Raji (cell line): ENCODE measurements around the gene SPOPL.

Source experiments
- POLR2A ChIP-seq: IDR thresholded peaks from 2 replicates; pipeline ENCODE4 v1.6.1; 2011; ENCODE audit warnings: low read depth, low read length, control low read depth; ENCODE audit not compliant: insufficient read depth

The SPOPL gene

DNA sequence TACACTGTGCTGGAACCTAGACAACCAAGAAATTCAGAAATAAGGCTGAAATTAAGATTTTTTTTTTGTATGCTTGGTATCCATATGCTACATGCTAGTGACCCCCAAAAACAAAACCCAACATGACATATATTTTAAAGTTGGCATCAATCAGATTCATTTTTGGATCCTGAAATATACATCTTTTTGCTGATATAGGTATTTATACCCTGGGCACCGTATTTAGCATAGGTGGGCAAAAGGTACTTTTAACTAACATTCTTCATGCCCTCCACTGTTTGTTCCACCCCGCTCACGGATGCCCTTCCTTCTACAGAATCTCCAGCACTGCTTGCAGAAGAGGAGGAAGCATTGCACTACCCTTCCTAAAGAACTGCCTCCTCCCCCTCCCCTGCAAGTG, 52.6 kb downstream of the SPOPL start:
- TF ChIP-seq POLR2A: no peak

DNA sequence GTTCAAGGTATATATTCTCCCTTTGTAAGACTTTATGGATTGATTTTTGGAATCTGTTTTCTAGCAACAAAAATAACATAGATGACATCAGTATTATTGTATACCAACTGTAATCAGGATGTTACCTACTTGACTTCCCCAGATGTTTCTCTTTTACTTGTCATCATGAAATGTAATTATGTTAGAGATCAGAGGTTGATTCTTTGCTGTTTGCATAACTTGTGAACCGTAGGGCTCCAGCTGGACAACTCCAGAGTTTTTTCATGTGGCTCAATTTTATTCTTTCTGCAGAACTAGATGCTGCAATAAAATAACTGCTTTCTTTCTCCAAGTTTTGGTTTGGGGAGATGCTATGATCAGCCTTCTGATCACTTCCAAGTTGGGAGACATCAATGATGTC, 58.1 kb downstream of the SPOPL start:
- TF ChIP-seq POLR2A: no peak

DNA sequence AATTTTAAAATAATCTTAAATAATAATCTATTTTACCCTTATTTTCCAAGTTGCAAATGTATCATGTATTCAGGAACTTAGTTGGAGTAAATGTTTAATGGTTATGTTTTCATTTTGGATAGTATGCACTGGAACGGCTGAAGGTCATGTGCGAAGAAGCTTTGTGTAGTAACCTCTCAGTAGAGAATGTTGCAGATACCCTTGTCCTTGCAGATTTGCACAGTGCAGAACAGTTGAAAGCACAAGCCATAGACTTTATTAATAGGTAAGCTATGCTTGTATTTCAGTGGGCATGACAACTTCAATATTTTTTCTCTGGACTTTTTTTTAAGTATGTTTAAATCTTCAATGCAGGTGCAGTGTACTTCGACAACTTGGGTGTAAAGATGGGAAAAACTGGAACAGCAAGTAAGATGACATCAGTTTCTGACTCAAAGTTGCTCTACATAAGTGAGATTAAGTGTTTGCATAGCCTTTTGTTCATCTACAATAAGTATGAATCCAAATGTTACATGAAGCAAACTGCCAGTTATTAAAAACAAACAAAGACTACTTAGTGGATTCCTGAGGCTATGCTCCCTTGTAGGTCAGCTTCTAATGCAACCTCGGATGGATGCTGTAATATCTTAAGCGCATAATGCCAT, 63.1 kb downstream of the SPOPL start:
- no peak for TF ChIP-seq POLR2A

DNA sequence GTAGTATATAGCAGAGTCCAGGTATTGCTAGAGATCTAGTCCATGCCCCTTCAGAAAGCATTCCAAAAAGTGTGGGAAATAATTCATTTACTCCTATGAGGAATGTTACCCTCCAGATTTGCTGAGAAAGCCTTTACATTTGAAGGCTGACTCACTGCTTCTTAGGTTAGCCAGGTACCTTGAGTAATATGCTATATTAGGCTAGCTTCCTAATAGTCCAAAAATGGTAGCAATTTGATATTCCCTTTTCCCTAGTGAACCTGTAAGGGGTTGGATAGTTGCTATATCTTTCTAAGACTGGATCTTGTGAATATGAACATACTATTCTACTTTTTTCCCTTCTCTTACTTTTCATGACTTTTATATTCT, 63.6 kb downstream of the SPOPL start:
- no peak for TF ChIP-seq POLR2A

DNA sequence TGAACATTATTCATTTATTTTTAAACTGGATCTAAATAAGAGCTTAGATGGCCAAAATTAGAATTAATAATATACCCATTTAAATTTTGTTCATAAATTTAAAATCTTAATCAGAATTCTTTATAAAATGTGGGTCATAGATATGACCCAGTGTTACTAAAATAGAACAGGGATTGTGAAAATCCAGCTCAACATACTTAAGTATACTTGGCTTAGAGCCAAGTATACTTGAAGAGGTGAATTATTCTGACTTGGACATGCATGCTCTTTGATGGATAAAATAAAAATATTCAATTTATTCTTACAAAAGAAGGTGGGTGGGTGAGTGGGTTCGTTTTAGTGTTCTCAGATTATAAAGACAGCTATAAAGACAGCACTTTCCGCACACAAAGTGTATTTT, 70.7 kb downstream of the SPOPL start:
- no peak for TF ChIP-seq POLR2A

DNA sequence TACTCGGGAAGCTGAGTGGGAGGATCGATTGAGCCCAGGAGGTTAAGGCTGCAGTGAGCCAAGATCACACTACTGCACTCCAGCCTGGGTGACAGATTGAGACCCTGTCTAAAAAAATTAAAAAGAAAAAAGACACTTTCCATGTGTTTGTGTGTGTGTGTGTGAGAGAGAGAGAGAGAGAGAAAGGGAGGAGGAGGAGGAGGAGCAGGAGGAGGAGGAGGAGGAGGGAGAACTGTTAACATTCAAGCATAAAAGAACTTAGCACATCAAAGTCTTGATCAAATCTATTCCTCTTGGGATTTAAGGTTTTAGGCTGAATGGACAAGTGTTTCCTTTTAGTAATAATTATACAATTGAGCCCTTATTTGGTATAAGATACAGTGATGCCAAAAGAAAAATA, 75.5 kb downstream of the SPOPL start:
- no peak for TF ChIP-seq POLR2A

DNA sequence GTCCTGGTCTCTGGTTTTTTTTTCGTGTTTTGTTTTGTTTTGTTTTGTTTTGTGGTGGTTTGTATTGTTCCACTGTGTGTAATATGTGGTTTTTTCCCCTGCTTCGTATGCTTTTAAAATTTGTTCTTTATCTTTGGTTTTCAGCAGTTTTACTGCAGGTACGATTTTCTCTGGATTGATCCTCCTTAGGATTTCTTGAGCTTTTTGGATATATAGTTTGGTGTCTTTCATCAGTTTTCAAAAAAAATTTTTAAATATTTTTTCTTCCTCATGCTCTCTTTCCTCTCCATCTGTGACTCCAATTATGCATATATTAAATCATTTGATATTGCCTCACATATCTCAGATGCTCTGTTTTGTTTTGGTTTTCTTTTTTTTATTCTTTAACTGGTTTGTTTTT, 78.0 kb downstream of the SPOPL start:
- TF ChIP-seq POLR2A: no peak

DNA sequence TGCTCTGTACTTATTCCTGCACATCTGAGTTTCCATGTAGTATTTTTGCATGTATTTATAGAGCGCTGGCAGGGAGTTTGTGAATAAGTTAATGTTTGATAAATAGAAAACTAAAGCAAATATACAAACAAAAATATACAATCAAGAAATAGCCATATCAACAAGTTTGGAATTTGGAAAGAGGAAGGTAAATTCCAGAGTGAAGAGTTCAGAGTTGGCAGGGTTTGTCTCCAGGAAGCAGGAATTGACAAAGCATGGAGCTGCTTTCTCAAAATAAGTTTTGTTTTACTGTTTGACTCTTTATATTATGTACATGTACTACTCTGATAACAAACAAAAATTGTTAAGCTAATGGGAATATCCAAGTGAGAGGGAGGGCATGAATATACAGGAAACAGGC, 80.3 kb downstream of the SPOPL start:
- no peak for TF ChIP-seq POLR2A

DNA sequence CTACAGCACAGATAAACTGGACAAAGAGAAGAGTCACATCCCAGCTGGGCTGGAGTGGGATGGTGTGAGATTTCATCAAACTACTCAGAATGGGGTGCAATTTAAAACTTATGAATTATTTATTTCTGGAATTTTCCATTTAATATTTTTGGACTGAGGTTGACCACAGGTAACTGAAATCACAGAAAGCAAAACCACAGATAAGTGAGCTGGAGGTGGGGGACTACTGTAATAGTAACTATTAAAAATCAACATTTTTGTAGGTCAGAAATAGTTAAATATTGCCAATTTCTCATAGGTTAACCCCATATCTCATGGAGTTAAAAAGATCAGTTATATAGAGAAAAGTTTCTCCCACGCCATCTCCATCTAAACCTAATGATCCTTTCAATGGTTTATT, 88.1 kb downstream of the SPOPL start:
- TF ChIP-seq POLR2A: no peak

DNA sequence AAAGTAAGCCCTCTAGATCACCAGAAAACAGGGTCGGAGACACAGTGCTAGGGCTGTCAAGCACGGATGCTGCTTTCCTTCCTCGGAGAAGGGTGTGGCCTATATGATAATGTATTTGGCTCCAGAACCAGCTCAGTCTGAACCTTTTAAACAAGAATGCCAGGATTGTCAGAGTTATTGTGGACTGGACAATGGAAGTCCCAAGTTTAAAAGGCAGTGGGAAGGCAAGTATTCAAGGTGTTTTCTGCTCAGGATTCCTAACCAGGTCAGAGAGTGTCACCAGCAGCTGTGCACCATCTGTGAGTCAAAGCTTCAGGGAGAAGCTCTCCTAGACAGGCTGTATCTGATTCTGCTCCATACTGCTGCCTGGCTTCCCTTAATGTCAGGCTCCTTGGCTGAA, 94.8 kb downstream of the SPOPL start:
- no peak for TF ChIP-seq POLR2A

DNA sequence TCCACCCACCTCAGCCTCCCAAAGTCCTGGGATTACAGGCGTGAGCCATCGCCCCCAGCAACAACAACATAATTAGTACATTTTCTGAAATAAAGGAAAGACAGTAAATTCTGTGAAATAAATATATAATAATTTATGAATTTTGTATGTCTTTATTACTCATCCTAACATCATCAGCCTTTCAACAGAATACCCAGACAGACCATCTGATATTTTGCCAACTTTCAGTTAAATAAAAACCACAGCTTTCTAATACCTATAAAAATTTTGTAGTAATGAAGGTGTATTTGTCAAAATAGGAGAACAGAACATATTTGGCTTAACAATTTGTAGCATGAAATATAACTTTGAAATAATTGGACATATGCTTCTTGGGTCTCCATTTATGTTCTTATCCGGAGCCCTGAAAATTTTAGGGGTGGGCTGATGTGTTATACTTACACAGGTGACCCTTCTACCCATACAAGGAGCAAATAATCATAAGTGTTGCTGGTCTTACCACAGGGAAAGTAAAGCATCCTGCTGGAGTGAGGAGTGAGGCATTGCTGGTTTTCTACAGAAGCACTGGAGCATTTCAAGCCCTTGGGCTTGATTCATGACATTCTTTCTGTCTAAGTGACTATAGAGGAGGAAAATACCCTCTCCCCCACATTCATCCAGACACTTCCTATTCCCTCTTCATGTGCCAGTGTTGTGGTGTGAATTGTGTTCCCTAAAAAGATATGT, 99.3 kb downstream of the SPOPL start:
- no peak for TF ChIP-seq POLR2A

DNA sequence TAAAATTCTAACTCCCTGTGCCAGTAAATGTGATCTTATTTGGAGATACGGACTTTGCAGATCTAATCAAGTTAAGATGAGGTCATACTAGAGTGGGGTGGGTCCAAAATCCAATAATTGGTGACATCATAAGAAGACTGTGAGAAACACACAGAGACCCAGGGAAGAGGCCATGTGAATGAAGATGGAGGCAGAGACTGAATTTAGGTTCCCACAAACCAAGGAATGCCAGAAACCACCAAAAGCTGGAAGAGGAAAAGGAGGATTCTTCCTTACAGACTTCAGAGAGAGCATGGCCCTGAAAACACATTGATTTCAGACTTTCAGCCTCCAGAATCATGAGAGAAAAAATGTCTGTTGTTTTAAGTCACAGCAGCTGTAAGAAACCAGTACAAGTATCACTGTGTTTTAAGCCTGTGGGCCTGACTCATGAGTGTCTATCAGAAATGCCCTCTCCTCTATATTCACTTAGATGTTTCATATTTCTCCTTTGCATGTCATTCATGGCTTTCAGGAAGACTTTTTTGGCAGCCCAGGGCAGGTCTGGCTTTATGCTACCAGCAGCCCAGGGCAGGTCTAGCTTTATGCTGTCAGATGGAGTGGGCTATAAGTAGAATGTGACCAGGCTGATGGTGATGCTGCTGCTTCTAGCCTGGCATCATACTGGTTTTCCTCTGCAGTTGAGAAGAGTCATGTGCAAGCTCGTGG, 100.0 kb downstream of the SPOPL start:
- TF ChIP-seq POLR2A: no peak

DNA sequence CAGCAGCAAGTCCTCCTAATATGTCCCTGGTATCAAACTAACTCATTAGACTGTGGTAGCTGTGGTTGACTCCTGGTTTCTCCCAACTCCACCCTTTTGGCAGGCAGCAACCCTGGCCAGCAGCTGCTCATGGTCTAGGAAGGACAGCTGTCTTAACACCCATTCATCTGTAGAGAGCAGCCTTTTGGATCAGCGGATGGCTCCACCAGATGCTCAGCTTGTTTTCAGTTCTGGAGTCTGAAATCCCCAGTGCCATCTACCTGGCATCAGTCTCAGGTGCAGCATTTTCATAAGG, 100.5 kb downstream of the SPOPL start:
- no peak for TF ChIP-seq POLR2A

DNA sequence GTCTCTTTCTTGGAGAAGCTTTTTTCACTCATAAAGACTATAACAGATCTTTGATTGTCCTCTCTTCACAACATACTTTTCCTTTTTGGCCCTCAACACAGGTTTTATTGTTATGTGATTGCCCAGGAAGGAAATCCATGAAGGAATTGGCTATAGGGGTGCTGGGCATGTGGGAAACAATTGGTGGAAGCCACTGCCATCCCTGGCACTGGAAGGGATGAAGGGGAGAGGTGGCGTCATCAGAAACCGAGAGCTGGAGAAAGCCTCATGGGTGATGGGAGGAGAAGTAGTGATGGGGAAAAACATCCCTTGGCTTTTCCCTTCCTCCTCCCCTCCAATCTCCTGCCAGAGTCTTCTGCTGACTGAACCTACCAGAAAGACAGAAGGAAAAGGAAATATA, 106.2 kb downstream of the SPOPL start:
- TF ChIP-seq POLR2A: no peak

DNA sequence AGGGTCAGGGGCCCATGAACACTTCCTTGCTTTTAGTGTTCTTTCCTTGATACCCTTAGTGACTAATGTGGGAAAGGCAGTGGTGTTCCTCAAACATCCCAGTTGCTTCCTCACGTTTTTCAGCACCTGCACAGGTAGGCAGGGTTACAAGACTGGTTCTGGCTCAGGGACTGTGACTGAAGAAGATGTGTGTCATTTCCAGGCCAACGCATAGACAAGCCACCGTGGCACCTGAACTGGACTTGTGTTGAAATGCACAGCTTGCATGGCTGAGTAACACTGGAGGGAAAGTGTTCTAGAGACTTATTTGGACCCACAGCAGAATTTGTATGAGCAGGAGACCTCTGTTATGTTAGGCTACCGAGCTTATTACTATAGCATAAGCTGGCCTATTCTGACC, 107.9 kb downstream of the SPOPL start:
- no peak for TF ChIP-seq POLR2A

DNA sequence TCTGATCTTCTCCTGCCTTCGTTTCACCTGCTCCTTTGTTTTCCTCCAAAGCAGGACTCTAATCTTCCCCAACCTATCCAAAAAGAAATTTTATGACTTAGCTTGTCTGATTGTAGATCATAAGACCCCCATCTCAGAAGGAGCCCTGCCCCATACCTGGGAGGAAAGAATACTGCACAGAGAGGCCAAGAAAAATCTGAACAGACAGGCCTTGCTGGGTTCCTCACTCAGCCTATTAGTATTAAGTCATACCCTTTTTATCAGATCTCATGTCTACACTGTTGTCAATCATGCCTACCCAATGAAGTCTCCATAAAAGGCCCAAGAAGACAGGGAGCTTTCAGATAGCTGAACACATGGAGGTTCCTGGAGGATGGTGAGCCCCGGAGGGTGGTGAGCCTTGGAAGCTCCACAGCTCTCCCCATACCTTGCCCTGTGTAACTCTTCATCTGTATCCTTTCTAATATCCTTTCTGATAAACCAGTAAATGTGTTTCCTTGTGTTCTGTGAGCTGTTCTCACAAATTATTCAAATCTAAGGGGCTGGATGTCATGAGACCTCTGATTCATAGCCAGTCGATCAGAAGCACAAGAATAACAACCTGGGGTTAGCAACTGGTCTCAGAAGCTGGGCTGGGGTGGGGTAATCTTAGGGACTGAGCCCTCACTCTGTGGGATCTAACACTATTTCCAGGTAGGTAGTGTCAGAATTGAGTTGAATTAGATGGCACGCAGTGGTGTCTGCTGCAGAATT, 108.8 kb downstream of the SPOPL start:
- TF ChIP-seq POLR2A: no peak

DNA sequence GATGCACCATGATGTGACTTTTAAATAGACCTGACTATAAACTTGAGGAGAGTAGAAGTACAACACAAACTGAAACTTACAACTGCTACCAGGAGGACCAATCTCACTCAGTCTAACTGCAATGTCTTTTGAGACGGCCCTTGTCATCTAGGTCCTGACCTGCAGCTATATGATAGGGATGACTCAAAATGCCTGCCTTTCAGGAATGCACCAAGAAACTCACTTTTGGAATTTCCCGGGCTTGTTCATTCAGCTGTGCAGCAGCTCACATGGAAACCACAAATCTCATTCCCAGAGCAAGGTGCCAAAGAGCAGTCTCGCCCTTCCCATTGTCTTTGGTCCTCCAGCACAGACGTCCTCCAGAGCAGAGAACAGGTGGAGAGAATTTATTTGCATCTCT, 113.7 kb downstream of the SPOPL start:
- TF ChIP-seq POLR2A: no peak

DNA sequence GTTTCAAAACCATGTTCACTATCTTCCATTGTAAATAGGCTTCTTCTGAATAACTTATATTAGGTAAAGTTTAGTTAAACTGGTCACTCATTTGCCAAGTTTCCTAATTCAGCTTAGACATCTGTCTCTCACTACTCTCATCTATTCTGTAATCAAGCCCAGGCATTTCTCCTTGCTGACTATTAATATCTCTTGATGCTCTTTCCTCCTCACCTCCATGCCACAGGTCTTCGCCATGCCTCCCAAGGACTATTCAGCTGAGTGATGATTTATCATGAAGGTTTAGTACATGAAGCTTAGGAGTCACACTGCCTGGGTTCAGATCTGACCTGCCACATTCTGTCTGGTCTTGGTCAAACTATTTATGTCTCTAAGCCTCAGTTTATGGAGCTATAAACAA, 115.5 kb downstream of the SPOPL start:
- TF ChIP-seq POLR2A: no peak
